Measurements from ENCODE around the gene PALM2AKAP2.

DNA sequence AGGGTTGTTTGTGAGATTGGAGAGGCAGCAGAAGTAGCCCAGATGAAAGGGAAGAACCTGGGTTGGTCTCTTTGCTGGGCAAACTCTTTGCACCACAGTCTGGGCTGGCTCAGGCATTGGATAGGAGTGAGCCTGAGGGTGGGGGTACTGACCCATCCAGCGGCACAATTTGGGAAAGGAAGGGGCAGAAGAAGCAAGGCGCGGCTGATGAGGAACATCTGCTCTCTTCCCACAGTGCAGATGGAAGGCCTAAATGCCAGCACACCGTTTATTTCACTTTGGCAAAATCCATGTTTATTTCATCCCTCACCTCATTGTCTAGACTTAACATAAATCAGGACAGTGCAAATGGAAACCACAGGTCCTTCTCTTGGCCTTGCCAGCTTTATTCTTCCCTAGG lies 32.3 kb downstream of the PALM2AKAP2 start:
- TF ChIP-seq POLR2AphosphoS5 (IDR thresholded peaks at IDR 0.05), result no peak
- TF ChIP-seq, protein P1, sequence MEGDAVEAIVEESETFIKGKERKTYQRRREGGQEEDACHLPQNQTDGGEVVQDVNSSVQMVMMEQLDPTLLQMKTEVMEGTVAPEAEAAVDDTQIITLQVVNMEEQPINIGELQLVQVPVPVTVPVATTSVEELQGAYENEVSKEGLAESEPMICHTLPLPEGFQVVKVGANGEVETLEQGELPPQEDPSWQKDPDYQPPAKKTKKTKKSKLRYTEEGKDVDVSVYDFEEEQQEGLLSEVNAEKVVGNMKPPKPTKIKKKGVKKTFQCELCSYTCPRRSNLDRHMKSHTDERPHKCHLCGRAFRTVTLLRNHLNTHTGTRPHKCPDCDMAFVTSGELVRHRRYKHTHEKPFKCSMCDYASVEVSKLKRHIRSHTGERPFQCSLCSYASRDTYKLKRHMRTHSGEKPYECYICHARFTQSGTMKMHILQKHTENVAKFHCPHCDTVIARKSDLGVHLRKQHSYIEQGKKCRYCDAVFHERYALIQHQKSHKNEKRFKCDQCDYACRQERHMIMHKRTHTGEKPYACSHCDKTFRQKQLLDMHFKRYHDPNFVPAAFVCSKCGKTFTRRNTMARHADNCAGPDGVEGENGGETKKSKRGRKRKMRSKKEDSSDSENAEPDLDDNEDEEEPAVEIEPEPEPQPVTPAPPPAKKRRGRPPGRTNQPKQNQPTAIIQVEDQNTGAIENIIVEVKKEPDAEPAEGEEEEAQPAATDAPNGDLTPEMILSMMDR (IDR thresholded peaks at IDR 0.05), result no peak
- TF ChIP-seq POLR2A (IDR thresholded peaks at IDR 0.05), result no peak
- no peak for TF ChIP-seq EP300 (IDR thresholded peaks at IDR 0.05)
